Measurements from ENCODE around the gene MOK. TPM values are rescaled to one million over a fixed set of nuclear protein-coding genes. Genes with fewer than 3 reads are reported as not detected.

The MOK gene
- total RNA-seq, 2 donors from 2014 or later = 4.8 to 6.9 TPM

GRCh38 chr14:102211240-102211639 lies 93.7 kb downstream of the MOK start:
- Histone ChIP-seq H3K27me3 (no peaks in the 10 kb centered on the region), H3K4me1 (no peaks in the 10 kb centered on the region), H3K4me3 (no peak overlapping the region), H3K27ac (no peak overlapping the region), H3K9ac (ENCODE audit: low read depth in 2 of 2, low read length in 2 of 2) (no peak overlapping the region), H3K9me3 (no peaks in the 10 kb centered on the region), H3K36me3 (no peaks in the 10 kb centered on the region)
- intact Hi-C loops (cut with DNase I) = no loop called here
- TF ChIP-seq CTCF (IDR thresholded peaks at IDR 0.05) = no peak
- DNase-seq = no peak

GRCh38 chr14:102210421-102211042 lies 94.4 kb downstream of the MOK start:
- DNase-seq = no peak

GRCh38 chr14:102209224-102209966 lies 95.6 kb downstream of the MOK start:
- H3K4me1 ChIP-seq = no peaks in the 10 kb centered on the region
- DNase-seq = no peak
- TF ChIP-seq CTCF (IDR thresholded peaks at IDR 0.05) = no peak
- H3K27me3 ChIP-seq = no peaks in the 10 kb centered on the region
- intact Hi-C loops (cut with DNase I) = no loop called here
- no peak overlapping the region for H3K9ac ChIP-seq (ENCODE audit: low read depth in 2 of 2, low read length in 2 of 2)
- H3K4me3 ChIP-seq = no peak overlapping the region
- H3K36me3 ChIP-seq = no peaks in the 10 kb centered on the region
- no peaks in the 10 kb centered on the region for H3K9me3 ChIP-seq
- no peak overlapping the region for H3K27ac ChIP-seq

More at GRCh38 chr14:102210421-102211042, 94.4 kb downstream of the MOK start:
- H3K4me3 ChIP-seq = no peak overlapping the region
- H3K9me3 ChIP-seq = no peaks in the 10 kb centered on the region
- H3K27me3 ChIP-seq = no peaks in the 10 kb centered on the region
- H3K36me3 ChIP-seq = no peaks in the 10 kb centered on the region
- TF ChIP-seq CTCF (IDR thresholded peaks at IDR 0.05) = no peak
- no peak overlapping the region for H3K27ac ChIP-seq
- H3K9ac ChIP-seq (ENCODE audit: low read depth in 2 of 2, low read length in 2 of 2) = no peak overlapping the region
- no peaks in the 10 kb centered on the region for H3K4me1 ChIP-seq
- intact Hi-C loops (cut with DNase I) = no loop called here

GRCh38 chr14:102208741-102209140 lies 96.2 kb downstream of the MOK start:
- no peak for TF ChIP-seq CTCF (IDR thresholded peaks at IDR 0.05)
- Histone ChIP-seq H3K4me1 (no peaks in the 10 kb centered on the region), H3K27me3 (no peaks in the 10 kb centered on the region), H3K9me3 (no peaks in the 10 kb centered on the region), H3K9ac (ENCODE audit: low read depth in 2 of 2, low read length in 2 of 2) (no peak overlapping the region), H3K4me3 (no peak overlapping the region), H3K36me3 (no peaks in the 10 kb centered on the region), H3K27ac (no peak overlapping the region)
- intact Hi-C loops (cut with DNase I) = no loop called here
- DNase-seq = no peak

GRCh38 chr14:102207831-102208365 lies 97.1 kb downstream of the MOK start:
- DNase-seq = no peak

More at GRCh38 chr14:102207831-102208365, 97.1 kb downstream of the MOK start:
- no peaks in the 10 kb centered on the region for H3K9me3 ChIP-seq
- TF ChIP-seq CTCF (IDR thresholded peaks at IDR 0.05) = no peak
- intact Hi-C loops (cut with DNase I) = no loop called here
- H3K4me1 ChIP-seq = no peaks in the 10 kb centered on the region
- H3K27me3 ChIP-seq = no peaks in the 10 kb centered on the region
- no peaks in the 10 kb centered on the region for H3K36me3 ChIP-seq
- H3K9ac ChIP-seq (ENCODE audit: low read depth in 2 of 2, low read length in 2 of 2) = no peak overlapping the region
- no peak overlapping the region for H3K27ac ChIP-seq
- H3K4me3 ChIP-seq = no peak overlapping the region
